ENCODE measurements around the gene SCYL2.
"Not testable (repeated sequence)": the region's sequence is repeated elsewhere in the genome, so short reads cannot be mapped to it uniquely, and the experiment has no call there.

SCYL2 gene, protein sequence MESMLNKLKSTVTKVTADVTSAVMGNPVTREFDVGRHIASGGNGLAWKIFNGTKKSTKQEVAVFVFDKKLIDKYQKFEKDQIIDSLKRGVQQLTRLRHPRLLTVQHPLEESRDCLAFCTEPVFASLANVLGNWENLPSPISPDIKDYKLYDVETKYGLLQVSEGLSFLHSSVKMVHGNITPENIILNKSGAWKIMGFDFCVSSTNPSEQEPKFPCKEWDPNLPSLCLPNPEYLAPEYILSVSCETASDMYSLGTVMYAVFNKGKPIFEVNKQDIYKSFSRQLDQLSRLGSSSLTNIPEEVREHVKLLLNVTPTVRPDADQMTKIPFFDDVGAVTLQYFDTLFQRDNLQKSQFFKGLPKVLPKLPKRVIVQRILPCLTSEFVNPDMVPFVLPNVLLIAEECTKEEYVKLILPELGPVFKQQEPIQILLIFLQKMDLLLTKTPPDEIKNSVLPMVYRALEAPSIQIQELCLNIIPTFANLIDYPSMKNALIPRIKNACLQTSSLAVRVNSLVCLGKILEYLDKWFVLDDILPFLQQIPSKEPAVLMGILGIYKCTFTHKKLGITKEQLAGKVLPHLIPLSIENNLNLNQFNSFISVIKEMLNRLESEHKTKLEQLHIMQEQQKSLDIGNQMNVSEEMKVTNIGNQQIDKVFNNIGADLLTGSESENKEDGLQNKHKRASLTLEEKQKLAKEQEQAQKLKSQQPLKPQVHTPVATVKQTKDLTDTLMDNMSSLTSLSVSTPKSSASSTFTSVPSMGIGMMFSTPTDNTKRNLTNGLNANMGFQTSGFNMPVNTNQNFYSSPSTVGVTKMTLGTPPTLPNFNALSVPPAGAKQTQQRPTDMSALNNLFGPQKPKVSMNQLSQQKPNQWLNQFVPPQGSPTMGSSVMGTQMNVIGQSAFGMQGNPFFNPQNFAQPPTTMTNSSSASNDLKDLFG

DNA sequence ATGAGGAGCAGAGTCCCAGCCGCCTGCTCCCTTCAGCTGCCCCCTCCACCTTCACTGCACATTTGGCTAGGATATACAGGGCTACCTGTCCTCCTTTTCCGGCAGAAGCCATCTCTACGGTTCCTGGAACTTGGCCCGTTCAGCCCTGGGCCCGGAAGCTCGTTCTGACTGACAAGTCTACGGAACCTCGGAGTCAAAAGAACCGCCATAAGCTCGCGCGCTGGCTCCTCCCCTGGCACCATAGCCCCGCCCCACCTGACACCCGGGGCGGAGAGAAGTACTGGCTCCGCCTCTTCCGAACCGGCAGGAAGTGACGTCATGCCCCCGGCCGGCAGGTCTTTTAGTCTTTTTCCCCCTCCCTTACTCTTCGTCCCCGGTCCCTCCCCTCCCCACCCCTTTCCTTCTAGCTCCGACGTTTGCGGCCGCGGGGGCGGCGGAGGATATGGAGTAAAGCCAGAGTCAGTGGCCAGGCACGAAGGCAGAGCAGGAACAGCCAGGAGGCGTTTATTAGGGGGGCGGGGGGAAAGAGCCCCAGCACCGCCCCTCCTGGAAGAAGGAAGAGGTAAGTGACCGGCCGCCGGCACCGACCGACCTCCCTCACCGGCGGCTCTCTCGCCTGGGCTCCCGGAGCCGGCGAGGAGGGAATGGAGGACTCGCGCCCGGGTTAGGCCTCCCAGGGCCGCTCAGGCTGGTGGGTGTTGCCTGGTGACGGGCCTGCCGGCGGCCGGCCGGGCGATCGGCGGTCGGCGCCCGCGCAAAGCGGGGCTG is at the start of gene SCYL2, which contains the start of gene DEPDC4:
Gene SCYL2, plus strand, starts transcription at position 343 of the 768 bp plus-strand sequence. CDS start 15,794 bp downstream, outside the sequence.
Gene DEPDC4, minus strand, starts transcription at position 245 of the 768 bp plus-strand sequence. Its CDS starts 3 bp downstream, at position 242.
- peak; percentile 88 for DNase-seq

DNA sequence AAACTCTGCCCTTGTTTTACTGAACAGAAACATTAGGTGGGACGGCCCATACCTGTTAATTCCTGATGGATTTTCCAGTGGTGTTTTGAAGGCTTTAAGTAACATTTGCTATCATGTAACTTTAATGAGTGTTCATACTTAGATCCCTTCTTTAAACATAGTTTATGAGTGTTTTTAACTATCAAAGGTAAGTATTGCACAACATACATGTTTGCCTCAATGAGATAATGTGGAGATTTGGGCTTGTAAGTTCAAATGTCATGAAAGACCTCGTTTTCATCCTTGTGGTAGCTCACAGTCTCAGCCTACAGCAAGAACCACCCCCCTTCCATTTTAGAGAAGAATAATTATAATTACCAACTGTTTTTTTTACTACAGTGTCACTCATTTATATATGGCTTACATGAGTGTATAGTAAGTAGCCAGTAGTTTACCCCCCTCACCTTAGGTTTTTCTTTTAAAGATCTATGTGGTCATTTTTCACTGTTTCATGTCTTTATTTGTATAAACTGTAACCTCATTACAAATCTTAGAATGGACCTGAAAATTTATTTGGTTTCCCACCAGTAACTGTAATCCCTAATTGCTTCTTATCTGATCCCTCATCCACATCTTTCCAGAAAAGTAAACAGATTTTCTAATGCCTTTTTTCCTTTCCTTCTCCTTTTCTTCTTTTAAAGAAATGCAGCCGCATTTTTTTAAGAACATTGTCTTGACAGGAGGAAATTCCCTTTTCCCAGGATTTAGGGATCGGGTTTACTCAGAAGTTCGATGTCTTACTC is 47.5 kb upstream of the SCYL2 start:
- no peak for DNase-seq

DNA sequence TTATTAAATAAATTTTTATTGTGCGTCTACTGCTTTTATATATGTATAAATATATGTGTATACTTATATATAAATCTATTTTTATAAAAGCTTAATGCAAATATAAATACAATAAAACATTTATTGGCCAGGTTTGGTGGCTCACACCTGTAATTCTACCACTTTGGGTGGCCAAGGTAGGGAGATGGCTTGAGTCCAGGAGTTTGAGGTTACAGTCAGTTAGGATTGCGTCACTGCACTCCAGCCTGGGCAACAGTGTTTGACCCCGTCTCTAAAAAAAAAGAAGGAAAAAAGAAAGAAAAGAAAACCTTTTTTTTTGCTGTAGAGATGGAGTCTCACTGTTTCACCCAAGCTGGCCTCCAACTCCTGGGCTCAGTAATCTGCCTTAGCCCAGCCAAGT is 45.5 kb upstream of the SCYL2 start:
- no peak for DNase-seq

DNA sequence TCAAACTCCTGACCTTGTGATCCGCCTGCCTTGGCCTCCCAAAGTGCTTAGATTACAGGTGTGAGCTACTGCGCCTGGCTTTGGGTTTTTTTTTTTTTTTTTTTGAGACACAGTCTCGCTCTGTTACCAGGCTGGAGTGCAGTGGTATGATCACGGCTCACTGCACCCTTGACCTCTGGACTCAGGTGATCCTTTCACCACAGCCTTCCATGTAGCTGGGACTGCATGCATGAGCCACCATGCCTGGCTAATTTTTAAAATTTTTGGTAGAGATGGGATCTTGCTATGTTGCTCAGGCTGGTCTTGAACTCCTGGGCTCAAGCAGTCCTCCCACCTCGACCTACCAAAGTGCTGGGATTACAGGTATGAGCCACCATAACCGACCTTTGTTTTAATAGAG is 44.8 kb upstream of the SCYL2 start:
- not testable (repeated sequence) for DNase-seq

DNA sequence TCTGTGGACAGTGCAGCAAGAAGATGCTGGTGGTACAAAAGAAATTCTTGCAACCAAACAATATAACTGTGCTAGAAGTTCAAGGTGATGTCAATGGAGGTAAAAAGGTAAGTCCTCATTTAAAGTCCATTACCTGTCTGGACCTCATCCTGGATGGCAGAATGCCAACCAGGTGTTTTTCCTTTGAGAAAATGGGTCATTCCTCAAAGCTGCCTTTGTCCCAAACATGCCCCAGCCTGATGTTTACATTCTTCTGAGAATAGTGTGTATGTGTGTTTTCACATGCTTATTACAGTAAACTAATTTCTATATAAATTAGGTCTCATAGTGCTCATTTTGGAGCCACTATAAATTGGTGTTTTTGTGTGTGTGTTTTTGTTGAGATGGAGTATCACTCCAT is 41.5 kb upstream of the SCYL2 start:
- DNase-seq: no peak

DNA sequence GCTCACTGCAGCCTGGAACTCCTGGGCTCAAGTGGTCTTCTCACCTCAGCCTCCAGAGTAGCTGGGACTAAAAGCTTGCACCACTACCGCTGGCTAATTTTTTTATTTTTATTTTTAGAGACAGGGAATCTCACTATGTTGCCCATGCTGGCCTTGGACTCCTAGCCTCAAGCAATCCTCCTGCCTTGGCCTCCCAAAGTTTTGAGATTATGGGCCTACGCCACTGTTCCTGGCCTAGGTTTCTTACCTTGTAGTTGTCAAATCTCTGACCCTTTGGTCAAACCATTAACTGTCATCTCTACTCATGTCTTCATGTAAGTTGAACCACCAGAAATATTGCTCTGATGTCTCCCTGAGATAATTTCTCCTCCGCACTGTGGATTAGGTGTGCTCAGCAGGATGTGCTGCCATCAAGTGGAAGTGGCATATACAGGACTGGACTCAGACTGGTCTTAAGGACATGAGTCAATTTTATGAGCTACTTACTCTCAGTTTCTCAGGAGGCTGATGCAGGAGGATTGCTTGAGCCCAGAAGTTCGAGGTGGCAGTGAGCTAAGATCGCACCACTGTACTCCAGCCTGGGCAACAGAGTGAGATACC is 37.8 kb upstream of the SCYL2 start:
- DNase-seq: no peak

DNA sequence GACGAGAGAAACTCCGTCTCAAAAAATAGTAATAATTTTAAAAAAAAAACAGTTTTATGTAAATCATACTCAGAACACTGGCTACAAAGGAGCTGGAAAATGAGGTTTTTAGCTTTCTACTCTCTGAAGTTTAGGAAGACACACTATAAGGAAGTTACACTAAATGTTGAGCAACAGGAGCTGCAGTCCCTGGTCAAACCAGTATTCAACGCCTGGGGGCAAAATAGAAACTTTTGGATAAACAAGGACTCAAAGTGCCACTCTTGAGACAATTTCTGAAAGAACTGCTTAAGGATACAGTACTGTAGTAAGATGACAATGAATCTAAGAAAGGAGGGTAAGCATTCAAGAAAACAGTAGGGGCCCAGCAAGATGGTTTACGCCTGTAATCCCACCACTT is 37.1 kb upstream of the SCYL2 start:
- no peak for DNase-seq

DNA sequence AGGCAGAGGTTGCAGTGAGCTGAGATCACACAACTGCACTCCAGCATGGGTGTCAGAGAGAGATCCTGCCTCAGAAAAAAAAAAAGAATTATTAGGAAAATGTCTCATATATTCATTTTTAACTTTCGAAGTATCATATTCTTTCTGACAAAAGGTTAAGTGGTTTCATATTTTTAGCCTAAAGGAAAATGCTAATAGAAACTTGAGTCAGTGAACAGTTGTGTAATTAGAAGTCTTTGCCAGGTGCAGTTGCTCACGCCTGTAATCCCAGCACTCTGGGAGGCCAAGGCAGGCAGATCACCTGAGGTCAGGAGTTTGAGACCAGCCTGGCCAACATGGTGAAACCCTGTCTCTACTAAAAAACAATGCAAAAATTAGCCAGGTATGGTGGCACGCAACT is 35.1 kb upstream of the SCYL2 start:
- DNase-seq: not testable (repeated sequence)

DNA sequence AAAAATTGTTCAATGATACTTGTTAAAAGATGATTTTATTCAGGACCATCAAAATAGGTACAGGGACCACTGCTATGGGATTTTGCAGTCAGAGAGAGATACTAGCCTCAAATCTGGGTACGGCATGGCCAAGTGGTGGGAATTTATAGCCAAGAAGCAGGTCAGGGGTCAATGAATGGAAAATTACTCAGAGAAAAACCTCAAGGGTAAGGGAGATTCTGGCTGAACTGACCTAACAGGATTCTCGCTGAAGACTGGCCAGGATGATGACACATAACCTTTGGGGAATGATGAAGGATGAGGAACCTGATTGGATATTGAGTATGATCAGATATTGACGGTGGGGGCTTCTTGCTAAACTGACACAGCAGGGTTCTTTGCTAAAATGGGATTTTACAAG is 32.8 kb upstream of the SCYL2 start:
- DNase-seq: no peak

DNA sequence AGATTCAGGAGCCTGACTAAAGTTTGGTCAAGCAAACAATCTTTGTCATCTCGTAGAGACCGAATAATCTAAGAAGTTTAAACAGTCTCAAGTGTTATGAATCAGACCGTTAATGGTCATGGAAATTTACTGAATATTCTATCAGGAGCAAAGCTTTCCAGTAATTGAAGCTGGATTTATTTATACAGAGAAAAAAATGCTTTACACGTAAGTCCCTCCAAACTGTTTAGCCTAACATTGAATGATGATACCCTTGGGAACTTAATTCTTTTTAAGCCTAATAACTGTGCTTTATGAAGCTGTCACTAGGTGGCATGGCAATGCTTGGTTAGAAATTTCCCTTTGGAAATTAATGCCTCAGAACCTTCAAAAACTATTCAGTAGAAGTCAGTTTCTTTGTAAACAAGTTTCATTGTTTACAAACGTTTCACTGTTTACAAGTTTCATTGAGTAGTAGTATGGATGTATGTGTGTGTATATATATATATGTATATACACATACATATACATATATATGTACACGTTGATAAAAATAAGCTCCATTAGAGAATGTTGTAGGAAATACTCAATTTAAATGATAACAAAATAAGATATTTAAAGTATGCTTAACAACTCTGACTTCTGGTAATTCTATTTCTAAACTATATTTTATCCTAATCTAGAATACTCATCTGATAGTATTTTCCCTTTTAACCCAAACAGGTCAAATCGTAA is 32.2 kb upstream of the SCYL2 start:
- no peak for DNase-seq

DNA sequence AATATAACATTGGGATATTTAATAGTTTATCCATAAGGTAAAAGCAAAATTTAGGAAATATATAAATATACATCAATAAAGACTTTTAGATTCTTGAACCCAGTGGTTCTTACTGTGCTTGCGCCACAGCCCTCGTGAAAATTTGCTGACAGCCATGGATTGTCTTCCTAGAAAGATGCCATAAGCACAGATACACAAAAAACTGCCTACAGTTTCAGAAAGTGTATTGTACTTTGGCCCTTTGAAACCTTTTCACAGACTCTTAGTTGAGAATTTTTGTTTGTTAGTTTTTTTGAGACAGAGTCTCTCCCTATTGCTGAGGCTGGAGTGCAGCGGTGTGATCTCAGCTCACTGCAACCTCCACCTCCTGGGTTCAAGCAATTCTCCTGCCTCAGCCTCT is 28.2 kb upstream of the SCYL2 start:
- no peak for DNase-seq

DNA sequence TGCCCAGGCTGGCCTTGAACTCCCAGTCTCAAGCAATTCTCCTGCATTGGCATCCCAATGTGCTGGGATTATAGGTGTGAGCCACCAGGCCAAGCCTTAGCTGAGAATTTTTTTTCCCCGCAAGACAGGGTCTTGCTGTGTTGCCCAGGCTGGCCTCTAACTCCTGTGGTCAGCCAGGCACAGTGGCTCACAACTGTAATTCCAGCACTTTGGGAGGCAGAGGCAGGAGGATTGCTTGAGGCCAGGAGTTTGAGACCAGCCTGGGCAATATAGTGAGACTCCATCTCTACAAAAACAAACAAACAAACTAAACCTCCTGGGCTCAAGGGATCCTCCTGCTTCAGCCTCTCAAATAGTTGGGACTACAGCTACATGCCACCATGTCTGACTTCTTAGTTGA is 27.4 kb upstream of the SCYL2 start:
- DNase-seq: no peak

DNA sequence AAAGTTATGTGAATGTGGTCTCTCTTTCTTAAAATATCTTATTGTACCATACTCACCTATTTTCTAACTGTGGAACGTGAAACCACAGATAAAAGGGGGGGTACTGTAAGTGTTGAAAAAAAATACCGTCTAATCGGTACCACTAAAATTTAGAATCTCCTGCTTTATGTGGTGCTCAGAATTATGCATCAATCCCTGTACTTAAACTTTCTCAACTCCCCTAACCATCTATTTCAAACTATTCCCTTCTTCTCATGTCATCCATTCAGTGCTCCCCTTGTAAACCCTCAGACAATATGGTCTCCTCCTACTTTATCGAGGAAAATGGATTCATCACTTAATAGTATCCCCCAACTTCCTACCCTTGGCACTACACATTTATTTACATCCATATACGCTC is 23.8 kb upstream of the SCYL2 start:
- no peak for DNase-seq

DNA sequence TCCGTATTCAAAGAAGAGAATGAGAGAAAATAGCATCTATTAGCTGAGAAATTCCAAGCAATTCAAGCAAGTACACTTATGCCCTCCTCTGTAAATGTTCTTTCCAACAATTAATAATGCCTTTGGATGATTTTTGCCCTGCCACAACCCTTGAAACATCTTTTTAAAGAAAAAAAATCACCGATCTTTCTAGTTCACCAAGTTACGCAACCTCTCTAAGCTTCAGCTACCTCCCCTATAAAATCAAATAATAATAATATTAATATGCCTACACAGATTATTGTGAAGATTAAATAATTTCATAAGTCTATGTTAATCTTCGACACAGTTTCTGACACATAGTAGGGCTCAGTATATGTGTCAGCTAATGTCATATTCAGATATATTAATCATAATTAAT is 19.2 kb upstream of the SCYL2 start:
- no peak for DNase-seq

DNA sequence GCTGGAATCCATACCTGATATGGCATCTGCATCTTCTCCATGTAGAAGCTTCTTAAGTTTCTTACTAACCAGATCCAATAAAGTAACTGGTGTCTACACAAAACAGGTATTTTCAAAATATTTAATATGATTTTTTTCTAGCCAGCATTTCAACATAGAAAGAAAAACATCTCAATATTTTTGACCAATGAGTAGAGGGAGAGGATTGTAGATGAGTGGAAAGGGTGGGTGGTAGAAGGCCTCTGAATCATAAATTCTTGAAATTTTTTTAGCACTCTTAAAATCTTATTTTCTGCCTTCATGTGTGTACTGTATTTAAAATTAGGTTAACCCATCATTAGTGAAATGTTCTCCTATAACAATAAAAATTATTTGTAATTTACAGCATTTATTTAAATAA is 18.1 kb upstream of the SCYL2 start:
- DNase-seq: no peak

DNA sequence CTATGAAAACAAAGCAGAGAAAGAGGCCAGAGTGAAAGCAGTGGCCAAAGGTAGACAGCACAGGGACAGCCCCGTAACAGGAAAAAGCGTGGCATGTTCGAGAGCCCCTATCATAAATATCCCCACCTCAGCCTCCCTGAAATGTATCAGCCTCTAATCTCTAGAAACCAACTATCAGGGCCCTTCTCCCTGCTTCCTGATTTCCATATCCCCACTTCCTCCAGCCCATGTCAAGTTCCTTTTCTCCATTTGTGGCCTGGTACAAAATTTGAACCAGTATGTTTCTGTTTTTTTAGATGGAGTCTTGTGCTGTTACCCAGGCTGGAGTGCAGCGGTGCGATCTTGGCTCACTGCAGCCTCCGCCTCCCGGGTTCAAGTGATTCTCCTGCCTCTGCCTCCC is 17.0 kb upstream of the SCYL2 start:
- no peak for DNase-seq

DNA sequence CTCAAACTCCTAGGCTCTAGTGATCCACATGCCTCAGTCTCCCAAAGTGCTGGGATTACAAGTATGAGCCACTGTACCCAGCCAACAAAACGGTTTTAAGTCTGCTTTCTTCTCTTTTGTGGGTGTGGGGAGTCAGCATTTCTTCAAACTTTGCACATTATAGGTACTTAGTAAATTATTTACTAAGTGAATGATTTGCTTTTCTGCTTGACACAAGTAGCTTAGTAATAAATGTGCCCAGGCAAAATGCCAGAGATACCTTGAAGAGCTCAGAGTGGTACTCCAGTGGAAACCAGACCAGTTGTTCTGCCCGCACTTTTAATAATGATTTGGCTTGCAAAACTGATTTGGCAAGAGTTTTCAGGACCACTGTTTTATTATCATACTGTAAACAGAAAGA is 15.1 kb upstream of the SCYL2 start:
- no peak for DNase-seq

DNA sequence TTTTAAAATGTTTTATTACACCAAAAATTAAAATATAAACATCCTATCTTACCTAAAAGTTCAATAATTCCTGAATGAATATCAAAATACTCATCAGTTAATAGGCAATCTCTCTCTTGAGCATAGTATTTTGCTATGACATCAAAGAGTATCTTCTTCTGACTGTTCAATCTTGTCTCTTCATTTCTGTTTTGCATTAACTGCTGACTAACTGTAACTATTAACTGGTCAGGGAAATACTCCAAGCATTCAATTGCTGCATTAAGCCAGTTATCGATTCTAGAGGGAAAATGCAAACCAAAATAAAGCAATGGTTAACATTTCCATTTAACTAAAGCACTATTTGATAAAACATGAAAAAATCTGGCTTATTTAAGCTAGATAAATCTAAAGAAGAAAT is 13.5 kb upstream of the SCYL2 start:
- DNase-seq: no peak

DNA sequence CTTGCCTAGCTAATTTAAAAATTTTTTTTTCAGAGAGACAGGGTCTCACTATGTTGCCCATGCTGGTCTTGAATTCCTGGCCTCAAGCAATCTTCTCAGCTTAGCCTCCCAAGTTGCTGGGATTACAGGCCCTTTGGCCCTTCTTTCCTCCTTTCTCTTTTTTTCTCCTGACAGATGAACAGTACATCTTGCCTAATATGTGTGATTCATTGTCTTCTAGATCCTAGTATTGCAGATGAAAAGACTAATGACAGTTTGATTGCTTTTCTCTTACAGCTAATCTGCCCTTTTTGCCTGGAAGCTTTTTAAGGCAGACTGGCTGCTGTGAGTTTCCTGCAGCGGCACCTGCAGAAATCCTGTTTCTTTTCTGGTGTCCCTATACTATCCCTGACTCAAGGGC is 12.1 kb upstream of the SCYL2 start:
- no peak for DNase-seq

DNA sequence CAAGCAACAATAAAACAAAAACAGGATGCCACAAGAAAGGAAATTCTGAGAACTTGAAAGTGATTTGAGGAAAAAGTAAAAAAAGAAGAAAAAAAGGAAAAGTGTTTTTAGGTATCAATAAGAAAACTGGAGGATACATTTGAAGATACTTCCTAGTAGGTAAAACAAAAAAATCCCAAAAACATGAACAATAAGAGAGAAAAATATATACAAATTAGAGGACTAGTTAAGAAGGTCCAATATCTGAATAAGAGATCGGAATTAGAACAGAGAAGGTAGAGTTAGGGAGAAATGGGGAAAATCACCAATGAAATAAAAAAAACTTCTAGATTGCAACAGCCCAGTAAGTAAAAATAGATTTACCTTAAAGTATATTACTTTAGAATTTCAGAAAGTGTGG is 8.8 kb upstream of the SCYL2 start:
- no peak for DNase-seq

DNA sequence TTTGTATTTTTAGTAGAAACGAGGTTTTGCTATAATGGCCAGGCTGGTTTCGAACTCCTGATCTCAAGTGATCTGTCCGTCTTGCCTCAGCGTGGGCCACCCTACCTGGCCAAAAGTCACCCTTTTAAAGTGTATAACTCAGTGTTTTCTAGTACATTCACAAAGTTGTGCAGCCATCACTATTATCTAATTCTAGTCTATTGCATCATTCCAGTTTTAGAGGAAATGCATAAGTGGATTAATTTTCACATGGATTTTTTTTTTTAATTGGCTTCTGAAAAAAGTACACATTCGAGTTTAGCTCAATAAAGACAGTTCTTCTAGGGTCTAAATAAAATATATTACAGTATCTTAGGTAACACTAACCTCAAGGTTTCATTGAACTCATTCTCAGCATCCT is 3.8 kb upstream of the SCYL2 start:
- no peak for DNase-seq
